Measurements from ENCODE around the gene TCTN1. TPM values are rescaled to one million over a fixed set of nuclear protein-coding genes. Genes with fewer than 3 reads are reported as not detected.

The TCTN1 gene
- total RNA-seq, 1 donor from 2014 or later, result 14.1 TPM

- Histone ChIP-seq H3K9me3 (ENCODE audit: control insufficient read depth in 3 of 3, low read length in 3 of 3) (peaks cover 0 to 4% (median 0%) of the 10 kb centered on the region in 3 donors), H3K4me1 (ENCODE audit: control insufficient read depth in 3 of 3, insufficient read depth in 3 of 3, low read length in 3 of 3) (peaks cover 20 to 40% (median 34%) of the 10 kb centered on the region in 3 donors), H3K27ac (ENCODE audit: low read depth, low read length) (peak overlapping the region; percentile 22), H3K4me3 (ENCODE audit: low read length in 3 of 3) (peak overlapping the region in 1 of 3 donors; percentile 9), H3K9ac (ENCODE audit: low read depth in 1 of 3, low read length in 3 of 3) (peak overlapping the region in 2 of 3 donors; percentile 51 to 63), H3K36me3 (ENCODE audit: control insufficient read depth in 3 of 3, insufficient read depth in 3 of 3, low read length in 3 of 3) (no peaks in the 10 kb centered on the region), H3K27me3 (ENCODE audit: control insufficient read depth in 3 of 3, insufficient read depth in 3 of 3, low read length in 3 of 3) (no peaks in the 10 kb centered on the region)
Observed at GRCh38 chr12:110575326-110575725, 38.6 kb upstream of the TCTN1 start.

GRCh38 chr12:110576504-110576903 is 37.4 kb upstream of the TCTN1 start:
- Histone ChIP-seq H3K36me3 (ENCODE audit: control insufficient read depth in 3 of 3, insufficient read depth in 3 of 3, low read length in 3 of 3) (peaks cover 0 to 3% (median 0%) of the 10 kb centered on the region in 3 donors), H3K4me3 (ENCODE audit: low read length in 3 of 3) (peak overlapping the region in 1 of 3 donors; percentile 15), H3K4me1 (ENCODE audit: control insufficient read depth in 3 of 3, insufficient read depth in 3 of 3, low read length in 3 of 3) (peaks cover 20 to 44% (median 43%) of the 10 kb centered on the region in 3 donors), H3K9ac (ENCODE audit: low read depth in 1 of 3, low read length in 3 of 3) (no peak overlapping the region), H3K27me3 (ENCODE audit: control insufficient read depth in 3 of 3, insufficient read depth in 3 of 3, low read length in 3 of 3) (no peaks in the 10 kb centered on the region), H3K27ac (ENCODE audit: low read depth, low read length) (peak overlapping the region; percentile 27), H3K9me3 (ENCODE audit: control insufficient read depth in 3 of 3, low read length in 3 of 3) (peaks cover 0 to 4% (median 0%) of the 10 kb centered on the region in 3 donors)

GRCh38 chr12:110577864-110578693 is 35.9 kb upstream of the TCTN1 start:
- H3K27ac ChIP-seq (ENCODE audit: low read depth, low read length), result peak overlapping the region; percentile 87
- peak overlapping the region; percentile 1 to 41 (median 34) for H3K9ac ChIP-seq (ENCODE audit: low read depth in 1 of 3, low read length in 3 of 3)
- no peaks in the 10 kb centered on the region for H3K27me3 ChIP-seq (ENCODE audit: control insufficient read depth in 3 of 3, insufficient read depth in 3 of 3, low read length in 3 of 3)
- peak overlapping the region; percentile 6 to 66 (median 8) for H3K4me3 ChIP-seq (ENCODE audit: low read length in 3 of 3)
- peaks cover 0 to 3% (median 0%) of the 10 kb centered on the region in 3 donors for H3K36me3 ChIP-seq (ENCODE audit: control insufficient read depth in 3 of 3, insufficient read depth in 3 of 3, low read length in 3 of 3)
- no peaks in the 10 kb centered on the region for H3K9me3 ChIP-seq (ENCODE audit: control insufficient read depth in 3 of 3, low read length in 3 of 3)
- peaks cover 24 to 44% (median 41%) of the 10 kb centered on the region in 3 donors for H3K4me1 ChIP-seq (ENCODE audit: control insufficient read depth in 3 of 3, insufficient read depth in 3 of 3, low read length in 3 of 3)

- peak overlapping the region in 1 of 3 donors; percentile 57 for H3K9ac ChIP-seq (ENCODE audit: low read depth in 1 of 3, low read length in 3 of 3)
- H3K4me1 ChIP-seq (ENCODE audit: control insufficient read depth in 3 of 3, insufficient read depth in 3 of 3, low read length in 3 of 3), result peaks cover 27 to 50% (median 42%) of the 10 kb centered on the region in 3 donors
Observed at GRCh38 chr12:110578694-110579534, 35.0 kb upstream of the TCTN1 start.

GRCh38 chr12:110579535-110580253 is 34.2 kb upstream of the TCTN1 start:
- H3K27me3 ChIP-seq (ENCODE audit: control insufficient read depth in 3 of 3, insufficient read depth in 3 of 3, low read length in 3 of 3), result no peaks in the 10 kb centered on the region
- H3K4me1 ChIP-seq (ENCODE audit: control insufficient read depth in 3 of 3, insufficient read depth in 3 of 3, low read length in 3 of 3), result peaks cover 29 to 58% (median 49%) of the 10 kb centered on the region in 3 donors
- no peaks in the 10 kb centered on the region for H3K9me3 ChIP-seq (ENCODE audit: control insufficient read depth in 3 of 3, low read length in 3 of 3)
- H3K27ac ChIP-seq (ENCODE audit: low read depth, low read length), result peak overlapping the region; percentile 87
- H3K36me3 ChIP-seq (ENCODE audit: control insufficient read depth in 3 of 3, insufficient read depth in 3 of 3, low read length in 3 of 3), result peaks cover 0 to 3% (median 0%) of the 10 kb centered on the region in 3 donors
- peak overlapping the region; percentile 53 to 72 (median 66) for H3K4me3 ChIP-seq (ENCODE audit: low read length in 3 of 3)
- H3K9ac ChIP-seq (ENCODE audit: low read depth in 1 of 3, low read length in 3 of 3), result peak overlapping the region in 1 of 3 donors; percentile 57

More at GRCh38 chr12:110578694-110579534, 35.0 kb upstream of the TCTN1 start:
- no peaks in the 10 kb centered on the region for H3K27me3 ChIP-seq (ENCODE audit: control insufficient read depth in 3 of 3, insufficient read depth in 3 of 3, low read length in 3 of 3)
- H3K4me3 ChIP-seq (ENCODE audit: low read length in 3 of 3), result peak overlapping the region; percentile 53 to 72 (median 66)
- peak overlapping the region; percentile 87 for H3K27ac ChIP-seq (ENCODE audit: low read depth, low read length)
- peaks cover 0 to 3% (median 0%) of the 10 kb centered on the region in 3 donors for H3K36me3 ChIP-seq (ENCODE audit: control insufficient read depth in 3 of 3, insufficient read depth in 3 of 3, low read length in 3 of 3)
- H3K9me3 ChIP-seq (ENCODE audit: control insufficient read depth in 3 of 3, low read length in 3 of 3), result no peaks in the 10 kb centered on the region

GRCh38 chr12:110581931-110582275 is 32.0 kb upstream of the TCTN1 start:
- peak overlapping the region; percentile 96 for H3K27ac ChIP-seq (ENCODE audit: low read depth, low read length)
- H3K4me1 ChIP-seq (ENCODE audit: control insufficient read depth in 3 of 3, insufficient read depth in 3 of 3, low read length in 3 of 3), result peaks cover 46 to 71% (median 50%) of the 10 kb centered on the region in 3 donors

GRCh38 chr12:110582276-110583136 is 31.4 kb upstream of the TCTN1 start:
- Histone ChIP-seq H3K4me1 (ENCODE audit: control insufficient read depth in 3 of 3, insufficient read depth in 3 of 3, low read length in 3 of 3) (peaks cover 46 to 70% (median 50%) of the 10 kb centered on the region in 3 donors), H3K27me3 (ENCODE audit: control insufficient read depth in 3 of 3, insufficient read depth in 3 of 3, low read length in 3 of 3) (no peaks in the 10 kb centered on the region), H3K4me3 (ENCODE audit: low read length in 3 of 3) (peak overlapping the region; percentile 91 to 97 (median 95)), H3K9me3 (ENCODE audit: control insufficient read depth in 3 of 3, low read length in 3 of 3) (no peaks in the 10 kb centered on the region), H3K36me3 (ENCODE audit: control insufficient read depth in 3 of 3, insufficient read depth in 3 of 3, low read length in 3 of 3) (peaks cover 0 to 3% (median 0%) of the 10 kb centered on the region in 3 donors), H3K9ac (ENCODE audit: low read depth in 1 of 3, low read length in 3 of 3) (peak overlapping the region; percentile 83 to 95 (median 93)), H3K27ac (ENCODE audit: low read depth, low read length) (peak overlapping the region; percentile 96)

More at GRCh38 chr12:110581931-110582275, 32.0 kb upstream of the TCTN1 start:
- Histone ChIP-seq H3K36me3 (ENCODE audit: control insufficient read depth in 3 of 3, insufficient read depth in 3 of 3, low read length in 3 of 3) (peaks cover 0 to 3% (median 0%) of the 10 kb centered on the region in 3 donors), H3K27me3 (ENCODE audit: control insufficient read depth in 3 of 3, insufficient read depth in 3 of 3, low read length in 3 of 3) (no peaks in the 10 kb centered on the region), H3K4me3 (ENCODE audit: low read length in 3 of 3) (peak overlapping the region; percentile 91 to 97 (median 95)), H3K9ac (ENCODE audit: low read depth in 1 of 3, low read length in 3 of 3) (peak overlapping the region; percentile 83 to 95 (median 93)), H3K9me3 (ENCODE audit: control insufficient read depth in 3 of 3, low read length in 3 of 3) (no peaks in the 10 kb centered on the region)

GRCh38 chr12:110583137-110584059 is 30.5 kb upstream of the TCTN1 start, which contains the start of gene PPTC7:
Gene PPTC7, minus strand, starts transcription at chr12:110583318. Its CDS starts 287 bp downstream, at chr12:110583031.
- H3K27ac ChIP-seq (ENCODE audit: low read depth, low read length), result peak within 1 kb of the TSS; percentile 96
- peaks cover 0 to 3% (median 0%) of the 10 kb centered on the region in 3 donors for H3K36me3 ChIP-seq (ENCODE audit: control insufficient read depth in 3 of 3, insufficient read depth in 3 of 3, low read length in 3 of 3)
- H3K4me3 ChIP-seq (ENCODE audit: low read length in 3 of 3), result peak within 1 kb of the TSS; percentile 91 to 97 (median 95)
- peaks cover 39 to 63% (median 42%) of the 10 kb centered on the region in 3 donors for H3K4me1 ChIP-seq (ENCODE audit: control insufficient read depth in 3 of 3, insufficient read depth in 3 of 3, low read length in 3 of 3)
- H3K9ac ChIP-seq (ENCODE audit: low read depth in 1 of 3, low read length in 3 of 3), result peak within 1 kb of the TSS; percentile 83 to 95 (median 93)
- no peaks in the 10 kb centered on the region for H3K9me3 ChIP-seq (ENCODE audit: control insufficient read depth in 3 of 3, low read length in 3 of 3)
- no peaks in the 10 kb centered on the region for H3K27me3 ChIP-seq (ENCODE audit: control insufficient read depth in 3 of 3, insufficient read depth in 3 of 3, low read length in 3 of 3)
